ENCODE results near the gene RPL36AL.
"Not testable (repeated sequence)": the region's sequence is repeated elsewhere in the genome, so short reads cannot be mapped to it uniquely, and the experiment has no call there.

The RPL36AL gene

DNA sequence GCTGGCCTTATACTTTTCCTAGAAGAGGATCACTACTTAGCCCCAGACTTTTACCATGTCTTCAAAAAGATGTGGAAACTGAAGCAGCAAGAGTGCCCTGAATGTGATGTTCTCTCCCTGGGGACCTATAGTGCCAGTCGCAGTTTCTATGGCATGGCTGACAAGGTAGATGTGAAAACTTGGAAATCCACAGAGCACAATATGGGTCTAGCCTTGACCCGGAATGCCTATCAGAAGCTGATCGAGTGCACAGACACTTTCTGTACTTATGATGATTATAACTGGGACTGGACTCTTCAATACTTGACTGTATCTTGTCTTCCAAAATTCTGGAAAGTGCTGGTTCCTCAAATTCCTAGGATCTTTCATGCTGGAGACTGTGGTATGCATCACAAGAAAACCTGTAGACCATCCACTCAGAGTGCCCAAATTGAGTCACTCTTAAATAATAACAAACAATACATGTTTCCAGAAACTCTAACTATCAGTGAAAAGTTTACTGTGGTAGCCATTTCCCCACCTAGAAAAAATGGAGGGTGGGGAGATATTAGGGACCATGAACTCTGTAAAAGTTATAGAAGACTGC lies 1.7 kb upstream of the RPL36AL start:
- H3K4ac ChIP-seq (ENCODE audit: low read depth in 1 of 2, low read length in 2 of 2), result no peak overlapping the region
- peaks cover 6 to 45% of the 10 kb centered on the region in 2 experiments for H3K36me3 ChIP-seq (ENCODE audit: control insufficient read depth in 1 of 2, insufficient read depth in 2 of 2, low read depth in 1 of 2, low read length in 2 of 2)
- no peak overlapping the region for H4K8ac ChIP-seq (ENCODE audit: low read length)
- no peak overlapping the region for H2AK5ac ChIP-seq (ENCODE audit: low read length, severe bottlenecking)
- no peak overlapping the region for H2AFZ ChIP-seq (ENCODE audit: low read depth, low read length)
- H3K27me3 ChIP-seq (ENCODE audit: control insufficient read depth in 1 of 2, insufficient read depth in 1 of 2, low read length in 2 of 2), result no peaks in the 10 kb centered on the region
- H3K4me2 ChIP-seq (ENCODE audit: low read length, poor library complexity, severe bottlenecking), result peak overlapping the region; percentile 94
- peak overlapping the region in 1 of 2 experiments; percentile 71 for H3K23ac ChIP-seq (ENCODE audit: low read length in 2 of 2)
- H3K9ac ChIP-seq (ENCODE audit: low read length), result peak overlapping the region; percentile 98
- no peak overlapping the region for H3K18ac ChIP-seq (ENCODE audit: low read depth in 1 of 2, low read length in 2 of 2)
- no peak overlapping the region for H4K91ac ChIP-seq (ENCODE audit: low read length)
- H3K27ac ChIP-seq (ENCODE audit: low read length, poor library complexity, severe bottlenecking), result no peak overlapping the region
- H2BK15ac ChIP-seq (ENCODE audit: low read depth, poor library complexity, severe bottlenecking), result no peak overlapping the region
- peaks cover 11% of the 10 kb centered on the region for H3K4me1 ChIP-seq (ENCODE audit: control insufficient read depth, insufficient read depth, low read depth, low read length)
- DNase-seq, result no peak
- H3K79me1 ChIP-seq (replicated peaks; ENCODE audit: low read length, poor library complexity, severe bottlenecking), result peaks cover 4% of the 10 kb centered on the region
- no peak overlapping the region for H2BK5ac ChIP-seq (ENCODE audit: low read depth, low read length, poor library complexity, severe bottlenecking)
- H3K9me3 ChIP-seq (ENCODE audit: control insufficient read depth, low read length), result no peaks in the 10 kb centered on the region
- no peak overlapping the region for H2BK12ac ChIP-seq (ENCODE audit: low read length in 2 of 2)
- 65% methylated on average over 3 of the region's 3 CpGs for WGBS
- no peak overlapping the region for H3K14ac ChIP-seq (ENCODE audit: low read length in 2 of 2)
- H3K4me3 ChIP-seq (ENCODE audit: insufficient read depth in 1 of 2, low read depth in 1 of 2, low read length in 2 of 2), result peak overlapping the region in 1 of 2 experiments; percentile 92
- no peak overlapping the region for H2BK120ac ChIP-seq (ENCODE audit: low read depth, low read length)

DNA sequence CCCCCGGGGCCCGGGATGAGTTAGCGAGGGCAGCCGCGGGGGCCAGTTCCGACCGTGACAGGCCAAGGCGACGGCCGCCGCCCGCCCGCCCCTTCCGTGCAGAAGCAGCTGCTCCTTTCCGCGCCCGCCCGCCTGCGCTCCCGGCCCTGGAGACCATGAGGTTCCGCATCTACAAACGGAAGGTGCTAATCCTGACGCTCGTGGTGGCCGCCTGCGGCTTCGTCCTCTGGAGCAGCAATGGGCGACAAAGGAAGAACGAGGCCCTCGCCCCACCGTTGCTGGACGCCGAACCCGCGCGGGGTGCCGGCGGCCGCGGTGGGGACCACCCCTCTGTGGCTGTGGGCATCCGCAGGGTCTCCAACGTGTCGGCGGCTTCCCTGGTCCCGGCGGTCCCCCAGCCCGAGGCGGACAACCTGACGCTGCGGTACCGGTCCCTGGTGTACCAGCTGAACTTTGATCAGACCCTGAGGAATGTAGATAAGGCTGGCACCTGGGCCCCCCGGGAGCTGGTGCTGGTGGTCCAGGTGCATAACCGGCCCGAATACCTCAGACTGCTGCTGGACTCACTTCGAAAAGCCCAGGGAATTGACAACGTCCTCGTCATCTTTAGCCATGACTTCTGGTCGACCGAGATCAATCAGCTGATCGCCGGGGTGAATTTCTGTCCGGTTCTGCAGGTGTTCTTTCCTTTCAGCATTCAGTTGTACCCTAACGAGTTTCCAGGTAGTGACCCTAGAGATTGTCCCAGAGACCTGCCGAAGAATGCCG lies 872 bp upstream of the RPL36AL start:
- Histone ChIP-seq H3K9ac (ENCODE audit: low read length) (peak overlapping the region; percentile 98), H2BK120ac (ENCODE audit: low read depth, low read length) (peak overlapping the region; percentile 77), H3K14ac (ENCODE audit: low read length in 2 of 2) (peak overlapping the region; percentile 31 to 69), H3K4ac (ENCODE audit: low read depth in 1 of 2, low read length in 2 of 2) (peak overlapping the region; percentile 33 to 64), H3K23ac (ENCODE audit: low read length in 2 of 2) (peak overlapping the region in 1 of 2 experiments; percentile 71), H3K4me2 (ENCODE audit: low read length, poor library complexity, severe bottlenecking) (peak overlapping the region; percentile 94), H2BK15ac (ENCODE audit: low read depth, poor library complexity, severe bottlenecking) (peak overlapping the region; percentile 66), H3K18ac (ENCODE audit: low read depth in 1 of 2, low read length in 2 of 2) (peak overlapping the region; percentile 83), H4K91ac (ENCODE audit: low read length) (peak overlapping the region; percentile 78), H3K4me3 (ENCODE audit: insufficient read depth in 1 of 2, low read depth in 1 of 2, low read length in 2 of 2) (peak overlapping the region; percentile 65 to 92), H4K8ac (ENCODE audit: low read length) (peak overlapping the region; percentile 72), H3K36me3 (ENCODE audit: control insufficient read depth in 1 of 2, insufficient read depth in 2 of 2, low read depth in 1 of 2, low read length in 2 of 2) (peaks cover 3 to 40% of the 10 kb centered on the region in 2 experiments), H3K27me3 (ENCODE audit: control insufficient read depth in 1 of 2, insufficient read depth in 1 of 2, low read length in 2 of 2) (no peaks in the 10 kb centered on the region), H2BK12ac (ENCODE audit: low read length in 2 of 2) (peak overlapping the region in 1 of 2 experiments; percentile 8), H2AK5ac (ENCODE audit: low read length, severe bottlenecking) (no peak overlapping the region), H3K79me1 (replicated peaks; ENCODE audit: low read length, poor library complexity, severe bottlenecking) (peaks cover 2% of the 10 kb centered on the region), H3K4me1 (ENCODE audit: control insufficient read depth, insufficient read depth, low read depth, low read length) (peaks cover 11% of the 10 kb centered on the region), H2BK5ac (ENCODE audit: low read depth, low read length, poor library complexity, severe bottlenecking) (peak overlapping the region; percentile 20), H3K27ac (ENCODE audit: low read length, poor library complexity, severe bottlenecking) (no peak overlapping the region), H2AFZ (ENCODE audit: low read depth, low read length) (no peak overlapping the region), H3K9me3 (ENCODE audit: control insufficient read depth, low read length) (no peaks in the 10 kb centered on the region)
- DNase-seq, result no peak
- 6% methylated on average over 65 of the region's 65 CpGs for WGBS

- no peak for DNase-seq
- no peak overlapping the region for H4K8ac ChIP-seq (ENCODE audit: low read length)
- H3K14ac ChIP-seq (ENCODE audit: low read length in 2 of 2), result no peak overlapping the region
- 4% methylated on average over 5 of the region's 11 CpGs for WGBS
- H2BK12ac ChIP-seq (ENCODE audit: low read length in 2 of 2), result no peak overlapping the region
- no peak overlapping the region for H2BK15ac ChIP-seq (ENCODE audit: low read depth, poor library complexity, severe bottlenecking)
- peaks cover 2% of the 10 kb centered on the region for H3K79me1 ChIP-seq (replicated peaks; ENCODE audit: low read length, poor library complexity, severe bottlenecking)
- no peaks in the 10 kb centered on the region for H3K9me3 ChIP-seq (ENCODE audit: control insufficient read depth, low read length)
- H2AK5ac ChIP-seq (ENCODE audit: low read length, severe bottlenecking), result peak overlapping the region; percentile 72
- H3K4ac ChIP-seq (ENCODE audit: low read depth in 1 of 2, low read length in 2 of 2), result peak overlapping the region in 1 of 2 experiments; percentile 83
- H2AFZ ChIP-seq (ENCODE audit: low read depth, low read length), result no peak overlapping the region
- peak overlapping the region; percentile 65 to 92 for H3K4me3 ChIP-seq (ENCODE audit: insufficient read depth in 1 of 2, low read depth in 1 of 2, low read length in 2 of 2)
- H3K4me1 ChIP-seq (ENCODE audit: control insufficient read depth, insufficient read depth, low read depth, low read length), result peaks cover 11% of the 10 kb centered on the region
- no peak overlapping the region for H2BK120ac ChIP-seq (ENCODE audit: low read depth, low read length)
- no peaks in the 10 kb centered on the region for H3K27me3 ChIP-seq (ENCODE audit: control insufficient read depth in 1 of 2, insufficient read depth in 1 of 2, low read length in 2 of 2)
- no peak overlapping the region for H2BK5ac ChIP-seq (ENCODE audit: low read depth, low read length, poor library complexity, severe bottlenecking)
- peak overlapping the region; percentile 98 for H3K9ac ChIP-seq (ENCODE audit: low read length)
- H3K4me2 ChIP-seq (ENCODE audit: low read length, poor library complexity, severe bottlenecking), result peak overlapping the region; percentile 69
- peak overlapping the region; percentile 86 to 99 for H3K18ac ChIP-seq (ENCODE audit: low read depth in 1 of 2, low read length in 2 of 2)
- peak overlapping the region; percentile 95 for H3K27ac ChIP-seq (ENCODE audit: low read length, poor library complexity, severe bottlenecking)
- no peak overlapping the region for H3K23ac ChIP-seq (ENCODE audit: low read length in 2 of 2)
- peaks cover 2 to 31% of the 10 kb centered on the region in 2 experiments for H3K36me3 ChIP-seq (ENCODE audit: control insufficient read depth in 1 of 2, insufficient read depth in 2 of 2, low read depth in 1 of 2, low read length in 2 of 2)
- no peak overlapping the region for H4K91ac ChIP-seq (ENCODE audit: low read length)
Observed at GRCh38 chr14:49619730-49620129, 696 bp downstream of the RPL36AL start.

DNA sequence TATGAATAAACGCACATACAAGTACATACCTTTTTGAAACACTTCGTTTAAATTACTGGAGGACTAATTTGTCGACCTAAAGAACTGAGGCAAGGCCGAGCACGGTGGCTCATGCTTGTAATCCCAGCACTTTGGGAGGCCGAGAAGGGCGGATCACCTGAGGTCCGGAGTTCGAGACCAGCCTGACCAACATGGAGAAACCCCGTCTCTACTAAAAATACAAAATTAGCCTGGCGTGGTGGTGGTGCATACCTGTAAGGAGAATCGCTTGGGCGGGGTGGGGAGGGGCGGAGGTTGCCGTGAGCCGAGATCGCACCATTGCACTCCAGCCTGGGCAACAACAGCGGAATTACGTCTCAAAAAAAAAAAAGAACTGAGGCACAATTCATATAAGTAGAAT lies 1.2 kb downstream of the RPL36AL start:
- not testable (repeated sequence) for H2BK120ac ChIP-seq (ENCODE audit: low read depth, low read length); H2BK15ac ChIP-seq (ENCODE audit: low read depth, poor library complexity, severe bottlenecking); H3K27ac ChIP-seq (ENCODE audit: low read length, poor library complexity, severe bottlenecking); H3K23ac ChIP-seq (ENCODE audit: low read length in 2 of 2); H3K18ac ChIP-seq (ENCODE audit: low read depth in 1 of 2, low read length in 2 of 2); H3K4ac ChIP-seq (ENCODE audit: low read depth in 1 of 2, low read length in 2 of 2); H2AK5ac ChIP-seq (ENCODE audit: low read length, severe bottlenecking); H3K9me3 ChIP-seq (ENCODE audit: control insufficient read depth, low read length); H3K79me1 ChIP-seq (replicated peaks; ENCODE audit: low read length, poor library complexity, severe bottlenecking); H3K14ac ChIP-seq (ENCODE audit: low read length in 2 of 2); H2AFZ ChIP-seq (ENCODE audit: low read depth, low read length); H2BK5ac ChIP-seq (ENCODE audit: low read depth, low read length, poor library complexity, severe bottlenecking); DNase-seq; H4K8ac ChIP-seq (ENCODE audit: low read length); H4K91ac ChIP-seq (ENCODE audit: low read length); H3K27me3 ChIP-seq (ENCODE audit: control insufficient read depth in 1 of 2, insufficient read depth in 1 of 2, low read length in 2 of 2); H2BK12ac ChIP-seq (ENCODE audit: low read length in 2 of 2)
- 88% methylated on average over 18 of the region's 19 CpGs for WGBS
- H3K4me1 ChIP-seq (ENCODE audit: control insufficient read depth, insufficient read depth, low read depth, low read length), result peaks cover 11% of the 10 kb centered on the region
- H3K4me3 ChIP-seq (ENCODE audit: insufficient read depth in 1 of 2, low read depth in 1 of 2, low read length in 2 of 2), result peak overlapping the region; percentile 48 to 92
- peak overlapping the region; percentile 98 for H3K9ac ChIP-seq (ENCODE audit: low read length)
- peak overlapping the region; percentile 69 for H3K4me2 ChIP-seq (ENCODE audit: low read length, poor library complexity, severe bottlenecking)
- peaks cover 2 to 33% of the 10 kb centered on the region in 2 experiments for H3K36me3 ChIP-seq (ENCODE audit: control insufficient read depth in 1 of 2, insufficient read depth in 2 of 2, low read depth in 1 of 2, low read length in 2 of 2)
